Loucy (cell line): ENCODE measurements around the gene MCCC2.

Experiments used
- H2AFZ ChIP-seq: fragments of 200-600 bp; sonication (generic); 2 replicates; pipeline ENCODE4 v1.6.0; 2016; ENCODE audit warnings: antibody characterized with exemption, mild to moderate bottlenecking, low read length, moderate library complexity
- H3F3A ChIP-seq: fragments of 200-600 bp; 2 replicates; pipeline ENCODE4 v1.6.0; 2016; ENCODE audit warnings: antibody characterized with exemption, low read depth, mild to moderate bottlenecking
- H3K27me3 ChIP-seq: fragments of 200-600 bp; sonication (generic); 2 replicates; pipeline ENCODE4 v1.6.1; 2014; ENCODE audit warnings: low read length, mild to moderate bottlenecking; ENCODE audit not compliant: insufficient read depth, poor library complexity, severe bottlenecking
- H3K36me3 ChIP-seq: fragments of 200-600 bp; sonication (generic); 2 replicates; pipeline ENCODE4 v1.6.1; 2016; ENCODE audit warnings: low read length; ENCODE audit not compliant: insufficient read depth
- H3K4me1 ChIP-seq: fragments of 200-600 bp; sonication (generic); 2 replicates; pipeline ENCODE4 v1.5.1; 2014; ENCODE audit warnings: low read length, mild to moderate bottlenecking; ENCODE audit not compliant: insufficient read depth, poor library complexity, severe bottlenecking
- H3K4me2 ChIP-seq: fragments of 200-600 bp; sonication (generic); 2 replicates; pipeline ENCODE4 v1.6.0; 2014; ENCODE audit warnings: antibody characterized with exemption, low read length, low read depth, mild to moderate bottlenecking; ENCODE audit not compliant: poor library complexity, severe bottlenecking
- H3K4me3 ChIP-seq: fragments of 200-600 bp; sonication (generic); 2 replicates; pipeline ENCODE4 v1.5.1; 2014; ENCODE audit warnings: low read length, mild to moderate bottlenecking, mixed read lengths; ENCODE audit not compliant: poor library complexity, severe bottlenecking
- H3K79me2 ChIP-seq: fragments of 200-600 bp; sonication (generic); 2 replicates; pipeline ENCODE4 v1.6.1; 2014; ENCODE audit warnings: low read length; ENCODE audit not compliant: insufficient read depth
- H3K9ac ChIP-seq: fragments of 200-600 bp; sonication (generic); 2 replicates; pipeline ENCODE4 v1.6.0; 2014; ENCODE audit warnings: mild to moderate bottlenecking, low read depth, low read length, moderate library complexity; ENCODE audit not compliant: poor library complexity, severe bottlenecking
- H3K9me2 ChIP-seq: fragments of 200-600 bp; sonication (generic); replicated peaks from 2 replicates; pipeline ENCODE4 v1.6.1; 2016; ENCODE audit warnings: low read depth, low read length, mixed read lengths
- H3K9me3 ChIP-seq: fragments of 200-600 bp; sonication (generic); 2 replicates; pipeline ENCODE4 v1.6.1; 2014; ENCODE audit warnings: mild to moderate bottlenecking, antibody characterized with exemption, low read length, low read depth; ENCODE audit not compliant: insufficient read depth
- H4K20me1 ChIP-seq: fragments of 200-600 bp; sonication (generic); 2 replicates; pipeline ENCODE4 v1.6.0; 2014; ENCODE audit warnings: antibody characterized with exemption, low read length, mild to moderate bottlenecking; ENCODE audit not compliant: insufficient read depth, poor library complexity, severe bottlenecking
- CTCF ChIP-seq: fragments of 200-600 bp; sonication (generic); conservative IDR thresholded peaks from 2 replicates; pipeline ENCODE4 v1.5.1; 2014; ENCODE audit warnings: mild to moderate bottlenecking, antibody characterized with exemption, low read length
- EZH2phosphoT487 ChIP-seq: fragments of 200-600 bp; IDR thresholded peaks from 2 replicates; pipeline ENCODE4 v1.6.1; 2018; ENCODE audit warnings: antibody characterized with exemption, mild to moderate bottlenecking, moderate library complexity, borderline replicate concordance

The MCCC2 gene

DNA sequence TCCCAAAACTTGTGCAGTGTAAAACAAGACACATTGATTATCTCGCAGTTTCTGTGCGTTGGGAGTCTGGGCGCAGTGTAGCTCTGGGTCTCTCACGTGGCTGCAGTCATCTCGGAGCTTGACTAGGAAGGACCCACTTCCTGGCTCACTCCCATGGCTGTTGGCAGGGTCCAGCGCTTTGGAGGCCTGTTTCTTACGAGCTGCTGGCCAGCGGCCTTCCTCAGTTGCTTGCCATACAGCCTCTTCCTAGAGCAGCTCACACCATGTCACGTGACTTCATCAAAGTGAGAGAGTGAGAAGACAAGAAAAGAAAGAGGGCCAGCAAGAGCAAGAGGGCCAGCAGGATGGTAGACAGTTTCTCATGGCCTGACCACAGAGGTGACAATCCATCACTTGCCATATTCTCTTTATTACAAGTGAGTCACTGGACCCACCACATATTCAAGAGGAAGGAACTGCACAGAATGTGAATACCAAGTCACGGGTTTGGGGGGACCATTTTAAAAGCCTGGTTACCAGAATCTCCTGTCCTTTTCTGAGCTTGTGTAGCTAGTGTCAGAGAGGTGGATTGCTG lies 36.2 kb downstream of the MCCC2 start:
- no peak overlapping the region for H2AFZ ChIP-seq
- H3K79me2 ChIP-seq: peaks cover 18% of the 10 kb centered on the region; the same call in 1 of the 2 replicates
- H3K9me2 ChIP-seq: no peaks in the 10 kb centered on the region
- peaks cover 8% of the 10 kb centered on the region for H3K4me1 ChIP-seq
- H3K4me3 ChIP-seq: no peak overlapping the region
- no peaks in the 10 kb centered on the region for H3K27me3 ChIP-seq
- H3K9me3 ChIP-seq: no peaks in the 10 kb centered on the region
- H3K9ac ChIP-seq: no peak overlapping the region
- no peak overlapping the region for H3K4me2 ChIP-seq
- H3K36me3 ChIP-seq: peaks cover 49% of the 10 kb centered on the region; the same call in 1 of the 2 replicates
- TF ChIP-seq CTCF: no peak
- TF ChIP-seq EZH2phosphoT487: no peak
- H3F3A ChIP-seq: no peaks in the 10 kb centered on the region
- H4K20me1 ChIP-seq: no peaks in the 10 kb centered on the region

- TF ChIP-seq CTCF: no peak
- no peak for TF ChIP-seq EZH2phosphoT487
- Histone ChIP-seq H3K4me1 (no peaks in the 10 kb centered on the region), H4K20me1 (no peaks in the 10 kb centered on the region), H3K27me3 (no peaks in the 10 kb centered on the region), H3K4me2 (no peak overlapping the region), H3K79me2 (peaks cover 12% of the 10 kb centered on the region; the same call in 1 of the 2 replicates), H3K9me3 (no peaks in the 10 kb centered on the region), H3K4me3 (no peak overlapping the region), H3F3A (no peaks in the 10 kb centered on the region), H3K9ac (no peak overlapping the region), H3K9me2 (no peaks in the 10 kb centered on the region), H2AFZ (no peak overlapping the region), H3K36me3 (peaks cover 42% of the 10 kb centered on the region; the same call in 1 of the 2 replicates)
Observed at GRCh38 chr5:71629950-71630349, 42.8 kb downstream of the MCCC2 start.

DNA sequence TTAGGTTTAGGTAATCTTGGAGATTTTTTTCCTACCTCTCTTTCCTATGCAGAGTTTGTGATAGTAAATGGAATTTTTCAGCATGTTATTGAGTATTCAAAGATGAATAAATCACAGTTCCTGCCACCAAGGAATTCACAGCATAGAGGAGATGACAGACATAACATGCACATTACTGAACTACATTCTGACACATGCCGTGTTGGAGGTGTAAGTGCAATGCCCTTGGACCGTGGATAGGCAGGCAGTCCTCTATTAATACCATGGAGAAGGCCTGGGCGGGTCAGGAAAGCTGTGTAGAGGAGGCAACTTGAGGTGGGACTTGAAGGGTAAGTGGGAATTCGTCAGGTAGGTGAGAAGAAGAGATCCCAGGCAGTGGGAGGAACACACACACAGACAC lies 43.9 kb downstream of the MCCC2 start:
- H3K9me3 ChIP-seq: no peaks in the 10 kb centered on the region
- H3K9ac ChIP-seq: no peak overlapping the region
- H3K4me2 ChIP-seq: no peak overlapping the region
- no peaks in the 10 kb centered on the region for H3K9me2 ChIP-seq
- no peak overlapping the region for H2AFZ ChIP-seq
- no peak for TF ChIP-seq CTCF
- TF ChIP-seq EZH2phosphoT487: no peak
- H3K4me1 ChIP-seq: no peaks in the 10 kb centered on the region
- H3F3A ChIP-seq: no peaks in the 10 kb centered on the region
- H3K79me2 ChIP-seq: peaks cover 12% of the 10 kb centered on the region; the same call in 1 of the 2 replicates
- H3K4me3 ChIP-seq: no peak overlapping the region
- H3K27me3 ChIP-seq: no peaks in the 10 kb centered on the region
- H3K36me3 ChIP-seq: peaks cover 52% of the 10 kb centered on the region; the same call in 1 of the 2 replicates
- no peaks in the 10 kb centered on the region for H4K20me1 ChIP-seq
